Measurements from ENCODE around the gene TSFM.

Gene TSFM

DNA sequence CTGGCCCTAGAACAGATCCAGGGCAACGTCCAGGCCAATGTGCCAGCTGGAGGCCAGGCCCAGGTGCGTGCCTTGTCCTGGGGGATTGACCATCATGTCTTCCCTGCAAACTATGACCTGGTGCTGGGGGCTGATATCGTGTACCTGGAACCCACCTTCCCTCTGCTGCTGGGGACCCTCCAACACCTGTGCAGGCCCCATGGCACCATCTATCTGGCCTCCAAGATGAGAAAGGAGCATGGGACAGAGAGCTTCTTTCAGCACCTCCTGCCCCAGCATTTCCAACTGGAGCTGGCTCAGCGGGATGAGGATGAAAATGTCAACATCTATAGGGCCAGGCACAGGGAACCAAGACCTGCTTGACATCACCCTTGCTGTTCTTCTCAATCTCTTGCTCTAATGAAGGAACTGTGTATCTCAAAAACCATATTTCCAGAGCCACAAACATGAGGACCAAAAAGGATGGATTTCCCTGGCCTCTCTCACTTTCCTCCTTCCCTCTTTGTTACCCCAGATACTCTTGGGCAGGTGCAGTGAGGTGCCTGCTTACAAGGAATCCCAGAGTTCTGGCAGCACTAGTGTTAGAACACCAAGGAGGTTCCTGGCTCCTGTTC, 2.2 kb upstream of the TSFM start:
- DNase-seq (ENCODE audit: low read depth in 2 of 2), result no peak

DNA sequence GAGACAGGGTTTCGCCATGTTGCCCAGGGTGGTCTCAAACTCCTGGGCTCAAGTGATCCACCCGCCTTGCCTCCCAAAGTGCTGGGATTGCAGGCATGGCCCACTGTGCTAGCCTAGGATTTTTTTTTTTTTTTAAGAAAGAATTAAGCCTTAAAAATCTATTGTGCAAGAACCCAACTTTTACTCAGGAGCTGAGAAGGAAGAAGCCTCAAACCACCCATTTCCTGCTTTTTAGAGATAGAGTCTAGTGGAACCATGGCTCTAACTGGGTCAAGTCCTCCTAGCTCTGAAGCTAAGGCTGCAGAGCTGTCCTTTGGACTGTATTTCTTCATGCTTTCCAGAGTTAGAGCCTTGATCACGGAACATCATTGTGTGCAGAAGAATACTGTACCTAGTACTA, 1.3 kb upstream of the TSFM start:
- DNase-seq (ENCODE audit: low read depth in 2 of 2), result no peak

DNA sequence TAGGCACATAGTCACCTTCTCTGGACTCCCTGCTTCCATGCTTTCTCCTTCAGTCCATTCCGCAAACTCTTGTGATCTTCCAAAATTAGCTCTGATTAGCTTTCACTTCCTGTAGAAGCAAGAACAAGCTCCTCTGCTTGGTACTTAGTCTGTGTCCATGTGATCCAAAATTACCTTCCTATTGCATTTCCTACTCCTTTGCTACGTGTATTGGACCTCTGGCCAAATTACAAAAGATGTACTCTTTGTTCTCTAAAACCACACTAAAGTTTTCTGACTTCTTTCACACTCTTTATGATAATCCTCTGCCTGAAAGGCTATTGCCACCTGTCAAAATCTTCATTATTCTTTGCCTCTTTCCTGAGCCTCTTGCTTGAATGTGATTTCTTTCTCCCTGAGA, 786 bp upstream of the TSFM start:
- no peak for DNase-seq (ENCODE audit: low read depth in 2 of 2)

DNA sequence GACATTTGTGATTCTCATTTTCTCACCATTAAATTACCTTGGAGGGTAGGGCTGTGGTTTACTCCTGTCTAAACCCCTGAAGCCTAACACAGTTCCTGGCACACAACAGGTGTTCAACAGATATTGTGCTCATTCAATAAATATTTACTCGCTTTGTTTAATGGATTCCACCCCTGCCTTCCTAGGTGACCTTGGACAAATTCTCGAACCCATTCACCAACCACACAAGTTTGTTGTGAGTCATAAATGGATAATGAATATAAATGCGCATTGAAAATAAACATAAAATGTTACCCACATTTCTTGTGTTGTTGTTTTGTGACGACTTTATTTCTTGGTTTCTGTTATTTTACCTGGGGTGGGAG, 362 bp upstream of the TSFM start:
- no peak for DNase-seq (ENCODE audit: low read depth in 2 of 2)

GRCh38 chr12:57783466-57783801, 847 bp downstream of the TSFM start:
- no peak for DNase-seq (ENCODE audit: low read depth in 2 of 2)

GRCh38 chr12:57783861-57784260, 1.3 kb downstream of the TSFM start:
- no peak for DNase-seq (ENCODE audit: low read depth in 2 of 2)

DNA sequence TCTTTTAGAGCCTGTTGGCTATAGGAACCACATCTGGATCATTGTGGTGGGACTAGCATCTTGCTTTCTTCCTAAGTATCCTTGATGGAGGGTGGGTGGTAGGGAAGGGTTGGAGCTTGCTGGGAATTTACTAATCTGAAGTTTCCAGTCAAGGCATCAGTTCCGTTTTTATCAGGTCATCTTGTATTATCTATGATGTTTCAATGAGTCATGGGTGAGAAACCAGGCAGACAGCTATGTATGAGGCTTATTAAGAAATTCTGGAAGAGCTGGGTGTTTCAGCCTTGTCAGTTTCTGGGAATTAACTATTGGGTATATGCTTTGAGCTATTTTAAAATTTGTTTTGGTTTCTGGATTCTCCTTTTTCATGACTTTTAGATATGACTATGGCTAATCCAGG, 11.3 kb downstream of the TSFM start:
- DNase-seq (ENCODE audit: low read depth in 2 of 2), result no peak

GRCh38 chr12:57795354-57795753, 12.8 kb downstream of the TSFM start:
- no peak for DNase-seq (ENCODE audit: low read depth in 2 of 2)

GRCh38 chr12:57796996-57797395, 14.4 kb downstream of the TSFM start:
- no peak for DNase-seq (ENCODE audit: low read depth in 2 of 2)

- DNase-seq (ENCODE audit: low read depth in 2 of 2), result no peak
Observed at GRCh38 chr12:57797933-57798332, 15.3 kb downstream of the TSFM start.

DNA sequence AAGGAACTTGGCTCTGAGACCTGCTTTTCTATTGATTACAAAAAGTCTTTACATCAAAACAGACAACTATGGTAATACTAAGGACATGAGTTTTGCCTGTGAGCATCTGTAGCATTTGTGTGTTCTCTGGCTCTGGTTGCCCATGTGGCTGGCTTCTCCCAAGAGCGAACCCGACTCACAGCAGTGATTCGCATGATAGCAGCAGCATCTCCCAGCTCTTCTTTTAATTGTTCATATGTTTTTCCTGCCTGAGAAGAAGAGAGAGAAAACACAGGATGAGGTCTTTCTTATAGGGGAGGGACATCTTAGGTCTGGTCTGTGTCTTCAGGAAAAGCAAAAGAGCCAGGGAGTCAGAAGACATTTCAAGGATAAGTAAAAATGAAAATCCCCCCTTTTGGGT, 18.4 kb downstream of the TSFM start:
- no peak for DNase-seq (ENCODE audit: low read depth in 2 of 2)

GRCh38 chr12:57802607-57803006, 20.0 kb downstream of the TSFM start:
- no peak for DNase-seq (ENCODE audit: low read depth in 2 of 2)

- DNase-seq (ENCODE audit: low read depth in 2 of 2), result no peak
Observed at GRCh38 chr12:57803319-57803893, 20.8 kb downstream of the TSFM start.

DNA sequence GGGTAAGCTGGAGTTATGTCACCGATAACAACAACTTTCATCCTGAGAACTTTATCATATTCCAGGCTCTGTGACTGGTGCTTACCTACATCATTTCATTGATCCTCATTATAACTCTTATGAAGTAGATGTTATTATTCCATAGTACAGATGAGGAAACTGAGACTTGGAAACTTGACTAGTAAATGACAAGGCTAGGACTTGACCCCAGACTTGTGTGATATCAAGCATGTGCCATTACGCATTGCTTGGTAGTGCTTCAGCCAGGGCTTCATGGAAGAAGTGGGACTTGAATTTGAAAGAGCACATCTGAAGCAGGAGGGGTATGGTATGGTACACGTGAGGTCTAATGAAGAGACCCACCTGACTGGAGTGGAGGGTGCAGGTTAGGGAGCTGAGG, 24.1 kb downstream of the TSFM start:
- no peak for DNase-seq (ENCODE audit: low read depth in 2 of 2)

GRCh38 chr12:57807285-57807684, 24.7 kb downstream of the TSFM start:
- DNase-seq (ENCODE audit: low read depth in 2 of 2), result no peak

DNA sequence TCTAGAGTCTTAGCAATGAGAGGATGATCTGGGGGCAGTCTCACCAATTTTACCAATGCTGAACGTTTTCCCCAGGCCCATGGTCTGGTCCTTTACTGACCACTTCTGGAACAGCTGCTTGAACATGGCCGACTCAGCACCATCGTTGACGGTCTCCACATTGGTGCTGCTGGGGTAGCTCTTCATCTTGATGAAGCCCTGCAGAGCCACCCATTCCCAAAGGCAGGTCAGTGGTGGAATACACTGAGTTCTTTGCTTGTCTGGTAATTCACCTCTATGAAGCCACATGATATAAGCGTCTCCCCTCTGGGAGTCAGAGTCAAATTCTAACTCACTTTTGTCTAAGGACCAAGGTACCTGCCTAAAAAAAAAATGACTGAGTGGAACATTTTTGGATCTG, 25.8 kb downstream of the TSFM start:
- DNase-seq (ENCODE audit: low read depth in 2 of 2), result no peak

DNA sequence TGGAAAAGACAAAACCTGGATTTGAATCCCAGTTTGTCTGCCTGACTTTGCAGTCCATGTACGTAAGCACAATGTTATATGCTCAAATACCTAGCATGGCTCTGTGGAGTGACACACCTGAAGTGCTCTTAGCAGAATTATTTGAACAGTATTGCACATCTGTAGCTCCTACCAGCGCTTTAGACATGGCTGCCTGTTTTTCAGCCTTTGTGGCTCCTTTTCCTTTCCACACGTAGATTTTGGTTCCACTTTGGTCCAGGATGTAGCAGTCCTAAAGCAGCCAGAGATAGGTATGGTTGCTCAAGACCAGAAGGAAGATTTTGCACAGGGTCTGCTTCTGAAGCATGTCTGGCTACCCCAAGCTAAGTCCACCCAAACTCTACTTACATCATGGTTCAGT, 26.8 kb downstream of the TSFM start:
- no peak for DNase-seq (ENCODE audit: low read depth in 2 of 2)

DNA sequence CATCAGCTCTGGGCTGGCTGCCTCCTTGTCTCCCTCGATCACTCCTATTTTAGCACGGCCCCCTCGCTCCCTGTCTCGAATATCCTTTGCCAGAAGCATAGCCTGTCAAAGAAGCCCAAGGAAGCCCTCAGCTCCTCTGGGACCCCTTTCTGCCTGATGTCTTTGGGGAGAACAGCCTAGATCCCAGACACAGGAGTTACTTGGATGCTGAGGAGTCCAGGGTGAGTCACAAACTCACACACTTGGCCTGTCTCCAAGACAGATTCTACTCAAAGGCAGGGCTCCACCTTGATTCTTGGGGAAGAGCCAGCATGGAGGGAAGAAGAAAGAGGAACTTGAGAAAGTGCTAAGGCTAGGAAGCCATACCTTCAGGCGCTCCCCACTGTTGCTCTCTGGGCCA, 27.9 kb downstream of the TSFM start:
- no peak for DNase-seq (ENCODE audit: low read depth in 2 of 2)

GRCh38 chr12:57811028-57811755, 28.6 kb downstream of the TSFM start:
- DNase-seq (ENCODE audit: low read depth in 2 of 2), result no peak

DNA sequence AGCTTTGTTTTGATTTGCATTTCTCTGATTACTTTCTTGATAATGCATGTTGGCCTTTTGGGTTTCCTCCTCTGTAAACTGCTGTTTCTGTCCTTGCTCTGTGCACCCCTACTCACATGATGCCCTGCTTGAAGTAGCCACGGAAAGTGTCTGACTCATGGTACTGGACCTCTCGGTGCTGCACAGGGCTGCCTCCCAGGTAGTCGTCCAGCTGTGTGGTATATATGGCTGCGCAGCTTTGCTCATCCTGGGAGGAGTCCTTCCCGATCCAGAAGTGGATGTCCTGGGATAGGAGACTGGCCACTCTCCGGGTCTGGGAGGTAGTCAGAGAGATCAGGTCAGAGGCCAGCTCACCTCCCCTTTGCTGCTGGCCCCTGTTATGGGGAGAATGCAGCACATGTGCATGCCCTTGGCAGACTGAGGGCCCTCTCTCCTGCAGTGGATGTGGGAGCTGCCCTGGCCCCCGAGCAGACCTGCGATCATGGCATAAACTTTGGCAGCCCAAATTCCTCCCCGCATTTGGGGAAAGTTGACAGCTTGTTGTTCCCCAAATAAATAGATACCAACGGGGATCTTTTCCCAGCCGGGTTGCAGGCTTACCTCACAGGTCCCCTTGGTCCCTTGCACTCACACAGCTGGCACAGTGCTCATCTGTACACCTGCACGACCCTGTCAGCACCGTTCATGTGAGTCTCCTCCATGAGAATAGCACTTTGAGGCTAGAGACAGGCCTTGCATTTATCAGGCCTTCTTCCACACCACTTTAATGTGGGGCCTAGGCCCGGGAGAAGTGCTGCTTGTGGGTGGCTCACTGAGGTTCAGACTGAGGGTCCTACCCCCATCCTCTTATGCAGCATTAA, 30.8 kb downstream of the TSFM start:
- no peak for DNase-seq (ENCODE audit: low read depth in 2 of 2)

DNA sequence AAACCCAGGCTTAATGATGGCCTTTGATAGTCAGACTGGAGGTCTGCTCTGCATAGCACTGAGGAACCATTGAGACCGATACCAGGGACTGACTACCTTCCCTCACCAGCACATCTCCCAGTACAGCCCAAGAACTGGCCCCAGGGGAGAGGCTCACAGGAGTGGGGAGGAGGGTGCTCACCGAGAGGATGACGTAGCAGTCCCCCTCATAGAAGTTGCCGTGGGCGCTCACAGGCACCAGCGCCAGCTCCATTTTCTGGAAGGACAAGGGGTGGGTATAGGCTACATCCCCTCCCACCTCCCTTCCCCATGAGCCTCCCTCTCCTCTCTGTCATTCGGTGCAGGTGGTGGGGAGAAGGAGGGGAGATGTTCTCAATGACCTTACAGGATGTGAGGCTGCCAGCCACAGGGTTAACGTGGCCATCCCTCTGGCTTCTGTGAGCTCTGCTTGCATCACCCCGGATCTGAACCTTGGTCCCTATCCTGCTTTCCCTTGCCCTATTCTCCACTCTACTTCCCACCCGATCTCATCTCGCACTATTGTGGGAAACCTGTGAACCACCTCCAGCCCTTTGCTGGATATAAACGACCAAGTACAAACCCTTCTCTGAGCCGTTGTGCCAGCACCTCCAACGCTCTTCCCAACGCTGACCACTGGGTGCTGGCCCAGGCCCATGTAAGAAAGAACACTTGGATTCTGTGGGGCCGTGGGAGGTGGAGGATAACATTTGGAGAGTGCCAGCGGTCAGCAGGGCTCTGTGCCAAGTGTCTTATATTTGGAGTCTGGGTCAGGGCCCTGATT, 31.6 kb downstream of the TSFM start:
- DNase-seq (ENCODE audit: low read depth in 2 of 2), result no peak
